IMR-90 (cell line): ENCODE data around the gene CCDC61. TPM values are rescaled to one million over a fixed set of nuclear protein-coding genes. Genes with fewer than 3 reads are reported as not detected.

Experiments
- ATAC-seq: fragments of 200-7000 bp; cut with Tn5 transposase; 2 replicates; pipeline ENCODE4 v1.9.1; 2020; ENCODE audit warnings: low read depth, mild to moderate bottlenecking, moderate library complexity
- BruUV-seq: library from RNA; stranded (reverse); fragments of 400-500 nt; replicated peaks from 2 replicates; lab custom pipeline; 2021; lab: Mats Ljungman, UMichigan
- CTCF ChIA-PET: fragments of 300-600 bp; formaldehyde crosslinking; extraction: SDS; loops from one replicate; lab custom pipeline; 2021; ENCODE audit warnings: antibody characterized with exemption; lab: Yijun Ruan, JAX
- POLR2A ChIA-PET: fragments of 300-600 bp; sonication (Branson Sonifier 250); formaldehyde crosslinking; loops from one replicate; lab custom pipeline; 2022; ENCODE audit warnings: antibody characterized with exemption; ENCODE audit not compliant: unreplicated experiment; lab: Charles Lee
- DNase-seq: peaks from one replicate; pipeline ENCODE4 v3.0.0; 2013
- H2AFZ ChIP-seq: replicated peaks from 2 replicates; pipeline ENCODE3; 2013; ENCODE audit warnings: low read length, mild to moderate bottlenecking; ENCODE audit not compliant: poor library complexity
- H2AK5ac ChIP-seq: 2 replicates; pipeline ENCODE4 v1.6.1; 2013; ENCODE audit warnings: low read depth, low read length, inconsistent platforms
- H2AK9ac ChIP-seq: replicated peaks from 2 replicates; pipeline ENCODE3; 2013; ENCODE audit warnings: mild to moderate bottlenecking, low read depth, low read length, moderate library complexity; ENCODE audit not compliant: poor library complexity
- H2BK120ac ChIP-seq: 2 replicates; pipeline ENCODE4 v1.6.1; 2013; ENCODE audit warnings: low read depth, low read length, inconsistent platforms
- H2BK15ac ChIP-seq: 3 replicates; pipeline ENCODE4 v1.6.1; 2013; ENCODE audit warnings: low read depth, low read length, inconsistent platforms
- H2BK20ac ChIP-seq: 2 replicates; pipeline ENCODE4 v1.6.1; 2013; ENCODE audit warnings: low read depth, mild to moderate bottlenecking, inconsistent platforms, low read length, moderate library complexity
- H2BK5ac ChIP-seq: 2 replicates; pipeline ENCODE4 v1.6.1; 2013; ENCODE audit warnings: mild to moderate bottlenecking, low read depth, low read length, inconsistent platforms; ENCODE audit not compliant: poor library complexity, severe bottlenecking
- H3K14ac ChIP-seq: replicated peaks from 2 replicates; pipeline ENCODE4 v1.6.1; 2013; ENCODE audit warnings: low read depth, low read length, inconsistent platforms
- H3K18ac ChIP-seq: 2 replicates; pipeline ENCODE4 v1.6.1; 2013; ENCODE audit warnings: low read depth, low read length, control low read depth
- H3K23ac ChIP-seq: 2 replicates; pipeline ENCODE4 v1.6.1; 2013; ENCODE audit warnings: low read depth, low read length, inconsistent platforms
- H3K27ac ChIP-seq: 2 replicates; pipeline ENCODE4 v1.5.1; 2013; ENCODE audit warnings: mild to moderate bottlenecking, control low read depth, low read length; ENCODE audit not compliant: insufficient read depth
- H3K27me3 ChIP-seq: 2 replicates; pipeline ENCODE4 v1.6.1; 2013; ENCODE audit warnings: low read length; ENCODE audit not compliant: control insufficient read depth, insufficient read depth
- H3K36me3 ChIP-seq: 2 replicates; pipeline ENCODE4 v1.6.1; 2013; ENCODE audit warnings: low read length, mixed read lengths; ENCODE audit not compliant: control insufficient read depth, insufficient read depth
- H3K4ac ChIP-seq: 2 replicates; pipeline ENCODE4 v1.6.1; 2013; ENCODE audit warnings: low read depth, low read length, inconsistent platforms
- H3K4me1 ChIP-seq: 2 replicates; pipeline ENCODE4 v1.6.1; 2013; ENCODE audit warnings: low read length, mixed read lengths; ENCODE audit not compliant: control insufficient read depth, insufficient read depth
- H3K4me2 ChIP-seq: 2 replicates; pipeline ENCODE4 v1.6.1; 2013; ENCODE audit warnings: low read depth, mild to moderate bottlenecking, control low read depth, low read length, moderate library complexity
- H3K4me3 ChIP-seq: 2 replicates; pipeline ENCODE4 v1.5.1; 2013; ENCODE audit warnings: low read depth, mild to moderate bottlenecking, control low read depth, low read length, moderate library complexity; ENCODE audit not compliant: insufficient read depth
- H3K56ac ChIP-seq: 2 replicates; pipeline ENCODE4 v1.6.1; 2013; ENCODE audit warnings: low read length, inconsistent platforms; ENCODE audit not compliant: insufficient read depth; ENCODE audit errors: extremely low read depth
- H3K79me1 ChIP-seq, 2 experiments: 2 replicates each; pipeline ENCODE4 v1.6.1; 2013; ENCODE audit warnings: low read length in 2 of 2, inconsistent platforms in 1 of 2, low read depth in 1 of 2
- H3K9ac ChIP-seq: 2 replicates; pipeline ENCODE4 v1.6.1; 2013; ENCODE audit warnings: low read depth, low read length, control low read depth
- H3K9me1 ChIP-seq: 2 replicates; pipeline ENCODE4 v1.6.1; 2013; ENCODE audit warnings: low read length, inconsistent platforms; ENCODE audit not compliant: insufficient read depth
- H3K9me3 ChIP-seq: 2 replicates; pipeline ENCODE4 v1.6.1; 2013; ENCODE audit warnings: low read length; ENCODE audit not compliant: control insufficient read depth, insufficient read depth
- H4K20me1 ChIP-seq: 2 replicates; pipeline ENCODE4 v1.6.1; 2013; ENCODE audit warnings: low read length, inconsistent platforms; ENCODE audit not compliant: insufficient read depth
- H4K5ac ChIP-seq: 2 replicates; pipeline ENCODE4 v1.6.1; 2013; ENCODE audit warnings: mild to moderate bottlenecking, low read depth, low read length, control low read depth
- H4K8ac ChIP-seq, 2 experiments: 2 replicates each; pipeline ENCODE4 v1.6.1; 2013; ENCODE audit warnings: low read depth in 2 of 2, low read length in 2 of 2, control low read depth in 1 of 2, inconsistent platforms in 1 of 2
- H4K91ac ChIP-seq: 2 replicates; pipeline ENCODE4 v1.6.1; 2013; ENCODE audit warnings: low read depth, low read length, inconsistent platforms; ENCODE audit not compliant: insufficient read depth
- CEBPB ChIP-seq: IDR thresholded peaks from 2 replicates; pipeline ENCODE4 v1.6.1; 2012; ENCODE audit warnings: low read depth, low read length, improper control_type of control experiment
- ELK1 ChIP-seq: fragments of 150-350 bp; IDR thresholded peaks from 2 replicates; pipeline ENCODE4 v1.6.1; 2016; ENCODE audit warnings: low read depth, mild to moderate bottlenecking, low read length, moderate library complexity, borderline replicate concordance
- FOS ChIP-seq: fragments of 150-350 bp; IDR thresholded peaks from 2 replicates; pipeline ENCODE4 v1.6.1; 2016; ENCODE audit warnings: low read depth, low read length
- MAZ ChIP-seq: IDR thresholded peaks from 2 replicates; pipeline ENCODE4 v1.6.1; 2012; ENCODE audit warnings: low read depth, mild to moderate bottlenecking, low read length, improper control_type of control experiment, moderate library complexity, borderline replicate concordance
- NFE2L2 ChIP-seq: fragments of 150-350 bp; IDR thresholded peaks from 2 replicates; pipeline ENCODE4 v1.6.1; 2016; ENCODE audit warnings: low read depth, mild to moderate bottlenecking, low read length
- WGBS, 2 experiments: methylation state at CpG; one replicate each; pipeline versions ENCODE4 v1.1.5 to v1.1.7; 2013; ENCODE audit warnings: missing lambda C conversion rate in 2 of 2; ENCODE audit not compliant: insufficient read length in 1 of 2; ENCODE audit errors: extremely low coverage in 2 of 2; 5-methylcytosine and 5-hydroxymethylcytosine counted together
- dilution Hi-C: fragments of 300-500 bp; cut with HindIII; formaldehyde crosslinking; loops from one replicate; pipeline ENCODE4 v1.14.3; 2018; ENCODE audit warnings: low sequenced_read_pairs; ENCODE audit not compliant: unreplicated experiment
- in situ Hi-C: fragments of 300-500 bp; cut with MboI; formaldehyde crosslinking; loops from 3 replicates; pipeline ENCODE4 v1.14.3; 2019; ENCODE audit warnings: low sequenced_read_pairs, inconsistent platforms, mixed read lengths
- intact Hi-C: fragments of 100-400 bp; cut with micrococcal nuclease; formaldehyde crosslinking; loops from 2 replicates; pipeline ENCODE4 v1.10.0; 2022
- polyA plus RNA-seq, 3 experiments: library from polyadenylated mRNA; depleted of rRNA; stranded (reverse); fragments of >200 nt; gene quantifications; 2 replicates each; pipeline ENCODE4 v1.2.3, GENCODE V29; 2012; ENCODE audit warnings: low replicate concordance in 1 of 3
- total RNA-seq: library from RNA; depleted of rRNA; stranded (reverse); fragments of >200 nt; gene quantifications from 2 replicates; pipeline ENCODE4 v1.2.3, GENCODE V29; 2012

CCDC61 gene
- total and polyA plus RNA-seq, 2 of the 4 experiments (the other 2 are of a cell fraction), result 3.2 to 9.1 TPM

GRCh38 chr19:46040125-46040524 is 44.9 kb downstream of the CCDC61 start:
- Histone ChIP-seq H2AK9ac (no peak overlapping the region), H2AK5ac (no peak overlapping the region), H4K20me1 (no peaks in the 10 kb centered on the region), H2BK5ac (no peak overlapping the region), H2BK120ac (no peak overlapping the region), H3K79me1 (no peaks in the 10 kb centered on the region), H3K27me3 (peaks cover 56% of the 10 kb centered on the region), H3K23ac (no peak overlapping the region), H3K18ac (no peak overlapping the region), H3K4me1 (no peaks in the 10 kb centered on the region), H4K8ac (no peak overlapping the region), H3K14ac (no peak overlapping the region), H3K36me3 (no peaks in the 10 kb centered on the region), H3K56ac (no peak overlapping the region), H3K4ac (no peak overlapping the region), H3K4me3 (no peak overlapping the region), H3K9me3 (peaks cover 6% of the 10 kb centered on the region), H2AFZ (no peak overlapping the region), H3K9me1 (no peaks in the 10 kb centered on the region), H2BK15ac (no peak overlapping the region), H4K5ac (no peak overlapping the region), H2BK20ac (no peak overlapping the region), H3K27ac (no peak overlapping the region), H3K4me2 (no peak overlapping the region), H3K9ac (no peak overlapping the region), H4K91ac (no peak overlapping the region)
- DNase-seq, result no peak
- dilution Hi-C loops, result no loop called here
- intact Hi-C loops, result no loop called here
- ChIA-PET POLR2A (no interaction called here), CTCF (interaction anchor here (0.6 kb wide), 1 partner anchor 30 kb away, joined by 3 read pairs; no protein-coding TSS in a partner anchor)
- no peak for ATAC-seq
- no TSS peak for BruUV-seq
- in situ Hi-C loops, result no loop called here
- TF ChIP-seq MAZ (no peak), CEBPB (no peak), FOS (no peak), NFE2L2 (no peak), ELK1 (no peak)
- 90% methylated on average over 6 of the region's 6 CpGs; no CpG with 5 or more reads in 1 of the 2 experiments for WGBS, 2 experiments
